RCC 7860 (cell line): ENCODE results near the gene PHLDB3.

Experiments
- DNase-seq: peaks from one replicate; pipeline ENCODE4 v3.0.0-alpha.2; 2015; ENCODE audit warnings: low spot score
- FAIRE-seq: peaks from 2 replicates; lab custom pipeline; 2012; peaks lifted over from hg19 to GRCh38; lab: Jason Lieb, UNC

The PHLDB3 gene

GRCh38 chr19:43501661-43502418 is 2.7 kb downstream of the PHLDB3 start:
- no peak for FAIRE-seq
- DNase-seq = no peak

- DNase-seq = no peak
- FAIRE-seq = no peak
Observed at GRCh38 chr19:43499042-43499441, 5.5 kb downstream of the PHLDB3 start.

GRCh38 chr19:43498233-43498842 is 6.2 kb downstream of the PHLDB3 start:
- no peak for FAIRE-seq
- no peak for DNase-seq

GRCh38 chr19:43496960-43497359 is 7.6 kb downstream of the PHLDB3 start:
- DNase-seq (no peak), FAIRE-seq (no peak)

GRCh38 chr19:43495082-43495481 is 9.5 kb downstream of the PHLDB3 start:
- no peak for DNase-seq
- FAIRE-seq = no peak

GRCh38 chr19:43490759-43491158 is 13.8 kb downstream of the PHLDB3 start:
- no peak for FAIRE-seq
- no peak for DNase-seq

GRCh38 chr19:43489979-43490599 is 14.5 kb downstream of the PHLDB3 start:
- FAIRE-seq = no peak
- DNase-seq = no peak

GRCh38 chr19:43489310-43489709 is 15.2 kb downstream of the PHLDB3 start:
- no peak for FAIRE-seq

GRCh38 chr19:43488179-43488578 is 16.4 kb downstream of the PHLDB3 start:
- FAIRE-seq = no peak
- DNase-seq = no peak

More at GRCh38 chr19:43489310-43489709, 15.2 kb downstream of the PHLDB3 start:
- no peak for DNase-seq

GRCh38 chr19:43486412-43486811 is 18.1 kb downstream of the PHLDB3 start:
- DNase-seq (no peak), FAIRE-seq (no peak)

- no peak for FAIRE-seq
- no peak for DNase-seq
Observed at GRCh38 chr19:43485951-43486350, 18.6 kb downstream of the PHLDB3 start.

GRCh38 chr19:43483281-43483680 is 21.3 kb downstream of the PHLDB3 start:
- no peak for DNase-seq
- no peak for FAIRE-seq

GRCh38 chr19:43482193-43482592 is 22.4 kb downstream of the PHLDB3 start:
- no peak for DNase-seq
- FAIRE-seq = no peak

- FAIRE-seq (no peak), DNase-seq (no peak)
Observed at GRCh38 chr19:43481701-43482100, 22.8 kb downstream of the PHLDB3 start.

GRCh38 chr19:43480574-43480973 is 24.0 kb downstream of the PHLDB3 start:
- FAIRE-seq (no peak), DNase-seq (no peak)

- no peak for DNase-seq
- no peak for FAIRE-seq
Observed at GRCh38 chr19:43479961-43480561, 24.5 kb downstream of the PHLDB3 start.

GRCh38 chr19:43479226-43479625 is 25.3 kb downstream of the PHLDB3 start:
- no peak for FAIRE-seq

GRCh38 chr19:43478323-43478722 is 26.2 kb downstream of the PHLDB3 start:
- no peak for DNase-seq
- no peak for FAIRE-seq

More at GRCh38 chr19:43479226-43479625, 25.3 kb downstream of the PHLDB3 start:
- DNase-seq = no peak

- DNase-seq = peak; percentile 33
- no peak for FAIRE-seq
Observed at GRCh38 chr19:43476606-43477005, 27.9 kb downstream of the PHLDB3 start.

- no peak for FAIRE-seq
Observed at GRCh38 chr19:43474986-43475705, 29.4 kb downstream of the PHLDB3 start.

GRCh38 chr19:43474487-43474886 is 30.1 kb downstream of the PHLDB3 start:
- no peak for DNase-seq
- no peak for FAIRE-seq

More at GRCh38 chr19:43474986-43475705, 29.4 kb downstream of the PHLDB3 start:
- no peak for DNase-seq
